ENCODE data around the gene ZNF844.

- TF ChIP-seq EP300 (IDR thresholded peaks at IDR 0.05; ENCODE audit: borderline replicate concordance in 1 of 2, low read depth in 2 of 2, low read length in 2 of 2) (no peak), CTCF (IDR thresholded peaks at IDR 0.05; ENCODE audit: control extremely low read depth in 1 of 3, insufficient read depth in 1 of 3, low read depth in 1 of 3, low read length in 3 of 3) (peak in 2 of 3 experiments; percentile 45 to 68; a peak in 2 of 4 replicates), SUZ12 (IDR thresholded peaks at IDR 0.05; ENCODE audit: low read length) (no peak), EZH2 (IDR thresholded peaks at IDR 0.05; ENCODE audit: low read depth, low read length, severe bottlenecking) (no peak)
Observed at GRCh38 chr19:12126707-12127106, 62.2 kb downstream of the ZNF844 start.

All from H1 (cell line).